Stimulated activated CD4-positive, alpha-beta T cell treated with anti-CD3 and anti-CD28 coated beads, Interleukin-2, amount 100 ng/mL, for 24 hours (primary cell): Measurements from ENCODE around the gene TBC1D5.

ENCODE experiments used
- DNase-seq, 2 donors: peaks; one replicate each; pipeline ENCODE4 v3.0.0-alpha.2; 2020

TBC1D5 gene

GRCh38 chr3:17195856-17196604 lies 546.4 kb downstream of the TBC1D5 start:
- no peak for DNase-seq

GRCh38 chr3:17195192-17195611 lies 547.2 kb downstream of the TBC1D5 start:
- DNase-seq: peak in 1 of 2 donors; percentile 11

- DNase-seq: no peak
These were observed 548.3 kb downstream of the TBC1D5 start for GRCh38 chr3:17194116-17194515.

GRCh38 chr3:17192995-17193394 lies 549.4 kb downstream of the TBC1D5 start:
- DNase-seq: no peak

- DNase-seq: no peak
These were observed 551.9 kb downstream of the TBC1D5 start for GRCh38 chr3:17190353-17191078.

GRCh38 chr3:17188378-17188777 lies 554.1 kb downstream of the TBC1D5 start:
- DNase-seq: no peak

GRCh38 chr3:17187589-17188184 lies 554.7 kb downstream of the TBC1D5 start:
- no peak for DNase-seq

GRCh38 chr3:17183951-17184550 lies 558.4 kb downstream of the TBC1D5 start:
- no peak for DNase-seq

- no peak for DNase-seq
These were observed 560.3 kb downstream of the TBC1D5 start for GRCh38 chr3:17182166-17182565.

GRCh38 chr3:17181413-17181907 lies 561.0 kb downstream of the TBC1D5 start:
- DNase-seq: no peak

- no peak for DNase-seq
These were observed 562.8 kb downstream of the TBC1D5 start for GRCh38 chr3:17179381-17180205.

- DNase-seq: no peak
These were observed 565.7 kb downstream of the TBC1D5 start for GRCh38 chr3:17176757-17177156.

GRCh38 chr3:17175187-17175807 lies 567.1 kb downstream of the TBC1D5 start:
- no peak for DNase-seq

- no peak for DNase-seq
These were observed 576.1 kb downstream of the TBC1D5 start for GRCh38 chr3:17166369-17166768.

GRCh38 chr3:17162116-17162515 lies 580.3 kb downstream of the TBC1D5 start:
- no peak for DNase-seq

- DNase-seq: no peak
These were observed 581.8 kb downstream of the TBC1D5 start for GRCh38 chr3:17160597-17160996.

GRCh38 chr3:17158941-17159682 lies 583.3 kb downstream of the TBC1D5 start:
- DNase-seq: no peak

GRCh38 chr3:17157713-17158112 lies 584.7 kb downstream of the TBC1D5 start:
- no peak for DNase-seq

- DNase-seq: no peak
These were observed 585.6 kb downstream of the TBC1D5 start for GRCh38 chr3:17156864-17157263.

GRCh38 chr3:17155951-17156350 lies 586.5 kb downstream of the TBC1D5 start:
- no peak for DNase-seq

GRCh38 chr3:17154941-17155340 lies 587.5 kb downstream of the TBC1D5 start:
- DNase-seq: no peak
